DND-41 (cell line): Measurements from ENCODE around the gene STMND1.

Source experiments
- CTCF ChIP-seq: IDR thresholded peaks from 2 replicates; pipeline ENCODE4 v1.5.1; 2012; ENCODE audit warnings: borderline replicate concordance, low read length, moderate library complexity, mild to moderate bottlenecking; ENCODE audit not compliant: poor library complexity, severe bottlenecking; ENCODE audit errors: extremely low read depth
- EZH2 ChIP-seq: IDR thresholded peaks from 3 replicates; pipeline ENCODE4 v1.6.1; 2012; ENCODE audit warnings: borderline replicate concordance, low read depth, mild to moderate bottlenecking, moderate library complexity, low read length, inconsistent platforms; ENCODE audit not compliant: severe bottlenecking

GRCh38 chr6:17179530-17180073 is 77.8 kb downstream of the STMND1 start:
- TF ChIP-seq CTCF (no peak), EZH2 (no peak)
